ENCODE results near the gene TMEM123. TPM values are rescaled to one million over a fixed set of nuclear protein-coding genes. Genes with fewer than 3 reads are reported as not detected.

TMEM123 gene
- polyA plus RNA-seq, 3 donors: 331 to 380 (median 377) TPM

- no peak for DNase-seq (ENCODE audit: low read depth in 3 of 3, low spot score in 2 of 3)
Observed at GRCh38 chr11:102427068-102427467, 25.5 kb downstream of the TMEM123 start.

GRCh38 chr11:102426570-102426969 is 26.0 kb downstream of the TMEM123 start:
- DNase-seq (ENCODE audit: low read depth in 3 of 3, low spot score in 2 of 3): no peak

- no peak for DNase-seq (ENCODE audit: low read depth in 3 of 3, low spot score in 2 of 3)
Observed at GRCh38 chr11:102426000-102426399, 26.6 kb downstream of the TMEM123 start.

GRCh38 chr11:102423936-102424335 is 28.6 kb downstream of the TMEM123 start:
- DNase-seq (ENCODE audit: low read depth in 3 of 3, low spot score in 2 of 3): no peak

GRCh38 chr11:102422817-102423712 is 29.5 kb downstream of the TMEM123 start:
- no peak for DNase-seq (ENCODE audit: low read depth in 3 of 3, low spot score in 2 of 3)

- DNase-seq (ENCODE audit: low read depth in 3 of 3, low spot score in 2 of 3): no peak
Observed at GRCh38 chr11:102421261-102421660, 31.3 kb downstream of the TMEM123 start.

GRCh38 chr11:102420547-102420946 is 32.0 kb downstream of the TMEM123 start:
- no peak for DNase-seq (ENCODE audit: low read depth in 3 of 3, low spot score in 2 of 3)

- DNase-seq (ENCODE audit: low read depth in 3 of 3, low spot score in 2 of 3): no peak
Observed at GRCh38 chr11:102419181-102419580, 33.4 kb downstream of the TMEM123 start.

- no peak for DNase-seq (ENCODE audit: low read depth in 3 of 3, low spot score in 2 of 3)
Observed at GRCh38 chr11:102416976-102417375, 35.6 kb downstream of the TMEM123 start.

- DNase-seq (ENCODE audit: low read depth in 3 of 3, low spot score in 2 of 3): no peak
Observed at GRCh38 chr11:102415304-102415916, 37.2 kb downstream of the TMEM123 start.

GRCh38 chr11:102414559-102414958 is 38.0 kb downstream of the TMEM123 start:
- no peak for DNase-seq (ENCODE audit: low read depth in 3 of 3, low spot score in 2 of 3)

GRCh38 chr11:102413497-102413896 is 39.1 kb downstream of the TMEM123 start:
- no peak for DNase-seq (ENCODE audit: low read depth in 3 of 3, low spot score in 2 of 3)

GRCh38 chr11:102411142-102411541 is 41.4 kb downstream of the TMEM123 start:
- DNase-seq (ENCODE audit: low read depth in 3 of 3, low spot score in 2 of 3): no peak

- DNase-seq (ENCODE audit: low read depth in 3 of 3, low spot score in 2 of 3): no peak
Observed at GRCh38 chr11:102410382-102410784, 42.2 kb downstream of the TMEM123 start.

GRCh38 chr11:102408339-102408738 is 44.2 kb downstream of the TMEM123 start:
- no peak for DNase-seq (ENCODE audit: low read depth in 3 of 3, low spot score in 2 of 3)

GRCh38 chr11:102407901-102408300 is 44.7 kb downstream of the TMEM123 start:
- DNase-seq (ENCODE audit: low read depth in 3 of 3, low spot score in 2 of 3): no peak

GRCh38 chr11:102406099-102406498 is 46.5 kb downstream of the TMEM123 start:
- no peak for DNase-seq (ENCODE audit: low read depth in 3 of 3, low spot score in 2 of 3)

GRCh38 chr11:102405501-102405900 is 47.1 kb downstream of the TMEM123 start:
- DNase-seq (ENCODE audit: low read depth in 3 of 3, low spot score in 2 of 3): no peak

- DNase-seq (ENCODE audit: low read depth in 3 of 3, low spot score in 2 of 3): no peak
Observed at GRCh38 chr11:102402548-102402947, 50.0 kb downstream of the TMEM123 start.

GRCh38 chr11:102401905-102402304 is 50.7 kb downstream of the TMEM123 start:
- no peak for DNase-seq (ENCODE audit: low read depth in 3 of 3, low spot score in 2 of 3)

- DNase-seq (ENCODE audit: low read depth in 3 of 3, low spot score in 2 of 3): no peak
Observed at GRCh38 chr11:102400603-102401002, 52.0 kb downstream of the TMEM123 start.

GRCh38 chr11:102399189-102399588 is 53.4 kb downstream of the TMEM123 start:
- no peak for DNase-seq (ENCODE audit: low read depth in 3 of 3, low spot score in 2 of 3)
